Endothelial cell of umbilical vein (primary cell): ENCODE measurements around the gene DENND2A. TPM values are rescaled to one million over a fixed set of nuclear protein-coding genes. Genes with fewer than 3 reads are reported as not detected.

Source experiments
- BruUV-seq: library from RNA; stranded (reverse); fragments of 400-500 nt; replicated peaks from 2 replicates; lab custom pipeline; 2021; lab: Mats Ljungman, UMichigan
- CTCF ChIA-PET: fragments of 300-600, 350-600 bp; sonication (Branson Sonifier 250); formaldehyde crosslinking; loops from one replicate; lab custom pipeline; 2021; ENCODE audit warnings: antibody characterized with exemption, inconsistent platforms; lab: Charles Lee
- POLR2A ChIA-PET: fragments of 300-600, 350-600 bp; sonication (Branson Sonifier 250); formaldehyde crosslinking; loops from one replicate; lab custom pipeline; 2021; ENCODE audit warnings: antibody characterized with exemption, inconsistent platforms; lab: Charles Lee
- DNase-seq: peaks from one replicate; pipeline ENCODE4 v3.0.0-alpha.2; 2011; ENCODE audit warnings: low read depth, low spot score
- FAIRE-seq: peaks from 2 replicates; lab custom pipeline; 2011; peaks lifted over from hg19 to GRCh38; lab: Jason Lieb, UNC
- H2AFZ ChIP-seq: 2 replicates; pipeline ENCODE4 v1.6.0; 2012; ENCODE audit warnings: low read depth, low read length, control low read depth, inconsistent platforms
- H3K27ac ChIP-seq: 2 replicates; pipeline ENCODE4 v1.5.1; 2011; ENCODE audit warnings: low read depth, mild to moderate bottlenecking, control low read depth, low read length, moderate library complexity; ENCODE audit not compliant: insufficient read depth
- H3K27me3 ChIP-seq, 2 experiments: 2 replicates each; pipeline versions ENCODE4 v1.6.0 to v1.6.1; 2011; ENCODE audit warnings: low read length in 2 of 2, mixed read lengths in 1 of 2; ENCODE audit not compliant: control insufficient read depth in 2 of 2, insufficient read depth in 2 of 2
- H3K36me3 ChIP-seq, 2 experiments: 2 replicates in 1 of 2; 3 replicates in 1 of 2; pipeline ENCODE4 v1.5.1; 2011; ENCODE audit warnings: low read length in 2 of 2, mild to moderate bottlenecking in 1 of 2, moderate library complexity in 1 of 2; ENCODE audit not compliant: control insufficient read depth in 2 of 2, insufficient read depth in 2 of 2; ENCODE audit errors: extremely low read depth in 1 of 2
- H3K4me1 ChIP-seq: 3 replicates; pipeline ENCODE4 v1.5.1; 2011; ENCODE audit warnings: mild to moderate bottlenecking, low read length; ENCODE audit not compliant: control insufficient read depth, insufficient read depth; ENCODE audit errors: extremely low read depth
- H3K4me2 ChIP-seq: 2 replicates; pipeline ENCODE4 v1.6.1; 2011; ENCODE audit warnings: low read length, control low read depth, mixed read lengths; ENCODE audit not compliant: insufficient read depth
- H3K4me3 ChIP-seq, 3 experiments: fragments of 200-600 bp in 1 of 3; sonication (generic), shearing (Covaris generic) in 1 of 3; replicated peaks in 1 of 3; 2 replicates each; pipeline ENCODE4 v1.5.1; 2011 to 2016; ENCODE audit warnings: control low read depth in 3 of 3, low read length in 3 of 3, mild to moderate bottlenecking in 2 of 3, inconsistent platforms in 1 of 3, low read depth in 1 of 3, moderate library complexity in 1 of 3; ENCODE audit not compliant: insufficient read depth in 1 of 3
- H3K79me2 ChIP-seq: 2 replicates; pipeline ENCODE4 v1.6.0; 2012; ENCODE audit warnings: low read length, inconsistent platforms; ENCODE audit not compliant: control insufficient read depth, insufficient read depth
- H3K9ac ChIP-seq: replicated peaks from 2 replicates; pipeline ENCODE3; 2011; ENCODE audit warnings: low read length, control low read depth; ENCODE audit not compliant: insufficient read depth; ENCODE audit errors: extremely low read depth
- H3K9me1 ChIP-seq: replicated peaks from 3 replicates; pipeline ENCODE4 v1.6.0; 2011; ENCODE audit warnings: mild to moderate bottlenecking, low read length; ENCODE audit not compliant: control insufficient read depth, insufficient read depth; ENCODE audit errors: extremely low read depth
- H3K9me3 ChIP-seq: replicated peaks from 2 replicates; pipeline ENCODE4 v1.5.1; 2012; ENCODE audit warnings: low read length, inconsistent platforms; ENCODE audit not compliant: control insufficient read depth, insufficient read depth
- H4K20me1 ChIP-seq: replicated peaks from 2 replicates; pipeline ENCODE3; 2011; ENCODE audit warnings: mild to moderate bottlenecking, low read length; ENCODE audit not compliant: control insufficient read depth, insufficient read depth; ENCODE audit errors: extremely low read depth
- CTCF ChIP-seq, 2 donors: IDR thresholded peaks; 1 replicate in 1 of 2; 2 replicates in 1 of 2; pipeline ENCODE4 v1.5.1; 2011; ENCODE audit warnings: low read length in 2 of 2, mild to moderate bottlenecking in 2 of 2, moderate library complexity in 2 of 2, control low read depth in 1 of 2, inconsistent platforms in 1 of 2, low read depth in 1 of 2; ENCODE audit not compliant: insufficient read depth in 1 of 2; ENCODE audit errors: extremely low read depth in 1 of 2
- GATA2 ChIP-seq: IDR thresholded peaks from 2 replicates; pipeline ENCODE4 v1.7.0; 2011; ENCODE audit warnings: low read depth, mild to moderate bottlenecking, moderate library complexity, mixed read lengths, low read length; ENCODE audit not compliant: insufficient read length, insufficient read depth
- JUN ChIP-seq: IDR thresholded peaks from 2 replicates; pipeline ENCODE4 v1.6.1; 2011; ENCODE audit warnings: borderline replicate concordance, low read depth; ENCODE audit not compliant: insufficient read length, insufficient read depth
- MAX ChIP-seq: IDR thresholded peaks from 2 replicates; pipeline ENCODE4 v1.6.1; 2011; ENCODE audit not compliant: insufficient read depth, insufficient read length
- MYC ChIP-seq: IDR thresholded peaks from one replicate; pipeline ENCODE4 v1.6.1; 2011; ENCODE audit warnings: mild to moderate bottlenecking, low read depth, low read length
- POLR2A ChIP-seq: IDR thresholded peaks from 2 replicates; pipeline ENCODE4 v1.6.1; 2012; ENCODE audit warnings: low read depth, mild to moderate bottlenecking, control low read depth, low read length
- POLR2AphosphoS5 ChIP-seq: IDR thresholded peaks from 2 replicates; pipeline ENCODE4 v1.6.1; 2012; ENCODE audit warnings: low read depth, mild to moderate bottlenecking, control low read depth, low read length, moderate library complexity; ENCODE audit not compliant: insufficient read depth
- dilution Hi-C: fragments of 300-500 bp; cut with MboI; formaldehyde crosslinking; loops from one replicate; pipeline ENCODE4 v1.15.0; 2019; ENCODE audit warnings: low sequenced_read_pairs; ENCODE audit not compliant: extremely low pct_ligation_motif_present
- intact Hi-C: fragments of 100-400 bp; cut with micrococcal nuclease; formaldehyde crosslinking; loops from one replicate; pipeline ENCODE4 v1.10.0; 2022
- polyA plus RNA-seq, 4 experiments: library from polyadenylated mRNA; depleted of rRNA in 3 of 4; stranded (reverse) in 3 of 4; unstranded in 1 of 4; fragments of >200 nt; gene quantifications; 2 replicates each; pipeline versions ENCODE4 v1.2.1 to v1.2.3, GENCODE V29; 2011 to 2012; ENCODE audit warnings: missing spikeins in 1 of 4
- total RNA-seq: library from RNA; stranded (reverse); gene quantifications from 2 replicates; pipeline ENCODE4 v1.2.3, GENCODE V29; 2021

Gene DENND2A
- total and polyA plus RNA-seq, 2 donors (not counting 3 experiments of a cell fraction or from before 2014, with no cell fraction given): 0.33 TPM; not detected in 1

GRCh38 chr7:140542228-140542603 is 98.4 kb downstream of the DENND2A start:
- ChIA-PET POLR2A (interaction anchor here (1.0 kb wide), 1 partner anchor 115 kb away, joined by 3 read pairs; no protein-coding TSS in a partner anchor), CTCF (interaction anchor here (1.2 to 2.2 kb wide), 2 partner anchors 9 to 24 kb away, joined by 3 to 7 read pairs; no protein-coding TSS in a partner anchor)
- H3K4me2 ChIP-seq: no peak overlapping the region

GRCh38 chr7:140541513-140542227 is 98.9 kb downstream of the DENND2A start:
- Histone ChIP-seq H3K9me3 (no peaks in the 10 kb centered on the region), H3K9me1 (no peaks in the 10 kb centered on the region), H3K4me3 (no peak overlapping the region), H3K4me1 (no peaks in the 10 kb centered on the region), H3K27me3 (no peaks in the 10 kb centered on the region), H3K9ac (no peak overlapping the region), H3K36me3 (no peaks in the 10 kb centered on the region), H2AFZ (no peak overlapping the region), H4K20me1 (no peaks in the 10 kb centered on the region), H3K4me2 (no peak overlapping the region), H3K27ac (no peak overlapping the region), H3K79me2 (no peaks in the 10 kb centered on the region)
- dilution Hi-C loops: no loop called here
- ChIA-PET POLR2A (interaction anchor here (1.0 kb wide), 1 partner anchor 115 kb away, joined by 3 read pairs; no protein-coding TSS in a partner anchor), CTCF (interaction anchor here (1.2 to 2.2 kb wide), 2 partner anchors 10 to 24 kb away, joined by 3 to 7 read pairs; no protein-coding TSS in a partner anchor)
- no peak for TF ChIP-seq MAX
- TF ChIP-seq CTCF (IDR thresholded peaks at IDR 0.05; ENCODE audit: extremely low read depth in 1 of 2, insufficient read depth in 1 of 2, low read depth in 1 of 2, low read length in 2 of 2): no peak
- TF ChIP-seq POLR2A: no peak
- no peak for TF ChIP-seq GATA2
- no peak for TF ChIP-seq MYC
- no TSS peak for BruUV-seq
- FAIRE-seq (no peak), DNase-seq (peak; percentile 25)
- intact Hi-C loops: no loop called here

More at GRCh38 chr7:140542228-140542603, 98.4 kb downstream of the DENND2A start:
- H3K4me3 ChIP-seq: no peak overlapping the region
- no peaks in the 10 kb centered on the region for H3K27me3 ChIP-seq
- no peaks in the 10 kb centered on the region for H3K9me3 ChIP-seq
- H3K27ac ChIP-seq: no peak overlapping the region
- BruUV-seq: no TSS peak
- no peaks in the 10 kb centered on the region for H4K20me1 ChIP-seq
- TF ChIP-seq JUN (no peak), POLR2AphosphoS5 (no peak), MAX (no peak)
- intact Hi-C loops (no loop called here), dilution Hi-C loops (no loop called here)
- FAIRE-seq (no peak), DNase-seq (no peak)
- H3K9me1 ChIP-seq: no peaks in the 10 kb centered on the region
- no peak overlapping the region for H2AFZ ChIP-seq
- H3K4me1 ChIP-seq: no peaks in the 10 kb centered on the region
- no peaks in the 10 kb centered on the region for H3K79me2 ChIP-seq
- no peak overlapping the region for H3K9ac ChIP-seq
- H3K36me3 ChIP-seq: no peaks in the 10 kb centered on the region
